G401 (cell line): ENCODE data around the gene NRCAM. TPM values are rescaled to one million over a fixed set of nuclear protein-coding genes. Genes with fewer than 3 reads are reported as not detected.

Experiments used
- DNase-seq: peaks from one replicate; pipeline ENCODE4 v3.0.0-alpha.2; 2015; ENCODE audit warnings: low spot score
- in situ Hi-C: cut with HindIII; loops from 2 replicates; pipeline ENCODE4 v1.10.0; 2016; ENCODE audit warnings: low sequenced_read_pairs, mixed read lengths
- total RNA-seq: library from RNA; depleted of rRNA; stranded (reverse); fragments of >200 nt; shearing (Covaris generic); gene quantifications from 2 replicates; pipeline ENCODE4 v1.2.3, GENCODE V29; 2014

NRCAM gene
- total RNA-seq, 1 experiment from 2014 or later, result not detected

DNA sequence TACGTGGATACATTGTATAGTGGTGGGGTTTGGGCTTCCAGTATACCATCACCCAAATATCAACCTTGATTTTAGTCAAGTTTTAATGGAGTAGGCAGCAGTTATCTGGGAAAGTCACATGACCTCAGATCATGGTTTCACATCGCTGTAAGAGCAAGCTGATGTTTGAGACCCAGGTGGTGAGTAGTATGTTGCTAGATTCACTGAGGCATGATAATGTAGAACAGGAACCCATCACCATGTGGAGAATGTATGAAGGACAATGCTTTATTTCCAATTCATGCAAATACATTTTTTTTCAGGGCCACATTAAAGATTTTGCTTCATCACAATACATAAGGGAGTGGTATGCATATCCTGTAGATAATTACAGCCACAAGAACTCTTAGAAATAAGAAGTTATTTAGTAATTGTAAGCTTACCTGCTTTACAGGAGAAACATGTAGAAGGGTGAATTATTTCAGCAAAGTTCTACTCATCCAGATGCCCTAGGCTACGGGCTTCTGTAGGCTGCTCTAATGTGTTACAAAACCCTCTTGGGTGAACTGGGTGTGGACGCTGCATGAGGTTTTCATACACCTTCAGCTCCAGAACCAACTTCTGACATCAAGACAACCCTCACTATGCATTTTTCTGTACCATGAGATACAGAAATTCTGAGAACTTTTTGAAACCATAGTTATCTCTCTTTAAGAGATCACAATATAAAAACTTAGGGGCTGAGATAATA is 298.5 kb downstream of the NRCAM start:
- in situ Hi-C loops, result no loop called here
- no peak for DNase-seq

DNA sequence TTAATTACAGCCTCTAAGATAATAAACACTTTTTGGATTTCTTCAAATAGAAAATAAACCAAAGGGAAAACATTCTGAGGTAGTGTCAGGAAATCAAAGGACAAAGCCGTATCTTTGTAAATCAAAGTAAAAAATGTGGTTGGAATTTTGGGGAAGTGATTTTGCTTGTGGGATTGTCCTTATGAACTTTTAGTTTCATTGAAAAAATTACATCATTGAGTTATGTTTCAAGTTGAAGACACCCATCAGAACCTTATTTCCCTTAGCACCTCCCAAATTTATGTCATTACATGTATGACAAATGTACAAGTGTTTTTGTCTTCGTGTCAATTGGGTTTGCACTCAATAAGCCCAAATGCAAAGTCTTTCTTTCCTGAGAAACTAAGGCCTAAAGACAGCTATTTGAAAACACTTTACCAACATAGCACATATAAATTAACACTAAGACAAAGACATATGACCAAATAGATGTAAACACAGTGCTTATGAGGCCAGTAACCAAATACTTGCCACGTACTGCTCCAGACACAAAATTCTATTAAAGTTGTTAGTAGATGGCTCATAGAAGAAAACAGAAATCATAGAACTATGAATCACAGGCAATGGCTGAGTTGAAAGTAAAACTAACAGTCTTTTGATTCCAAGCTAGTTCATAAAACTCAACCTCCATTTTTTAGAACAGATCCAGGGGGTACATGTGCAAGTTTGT is 299.2 kb downstream of the NRCAM start:
- DNase-seq, result no peak
- in situ Hi-C loops, result no loop called here

DNA sequence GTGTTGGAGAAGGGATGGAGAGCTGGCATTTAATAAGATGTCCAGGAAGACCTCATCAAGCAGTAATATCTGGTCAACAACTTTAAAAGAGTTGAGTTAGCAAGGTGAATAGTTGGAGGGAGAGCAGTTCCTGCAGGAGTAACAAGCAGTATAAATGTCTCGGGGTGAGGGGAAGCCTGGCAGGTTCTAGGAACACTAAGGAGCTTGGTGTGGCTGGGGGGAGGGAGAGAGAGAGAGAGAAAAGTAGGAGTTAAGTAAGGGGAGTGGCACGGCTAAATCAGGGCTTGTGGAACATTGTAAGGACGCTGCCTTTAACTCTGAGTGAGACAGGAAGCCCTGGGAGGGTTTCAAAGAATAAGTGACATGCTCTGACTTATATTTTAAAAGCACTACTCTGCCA is 304.0 kb downstream of the NRCAM start:
- in situ Hi-C loops, result no loop called here

DNA sequence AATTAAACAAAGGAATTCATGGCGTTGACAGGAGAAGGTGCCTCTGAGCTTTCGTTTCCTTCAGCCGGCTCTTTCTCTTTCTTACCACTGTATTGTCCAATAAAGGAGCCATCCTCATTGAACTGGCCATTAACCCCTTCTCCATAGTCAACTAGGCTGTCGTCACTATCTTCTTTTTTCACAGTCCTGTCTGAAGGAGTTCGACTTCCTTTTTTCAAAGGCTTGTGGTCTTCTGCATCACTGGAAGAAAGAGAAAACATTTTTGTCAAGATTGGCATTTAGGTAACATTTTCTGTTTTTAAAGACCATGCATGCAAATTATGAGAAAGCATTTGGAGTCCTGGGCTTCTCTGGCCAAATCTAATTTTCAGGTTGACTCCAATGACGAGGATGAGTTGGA is 306.3 kb downstream of the NRCAM start:
- in situ Hi-C loops, result no loop called here
- DNase-seq, result no peak

More for the DNA sequence above, 304.0 kb downstream of the NRCAM start:
- no peak for DNase-seq

DNA sequence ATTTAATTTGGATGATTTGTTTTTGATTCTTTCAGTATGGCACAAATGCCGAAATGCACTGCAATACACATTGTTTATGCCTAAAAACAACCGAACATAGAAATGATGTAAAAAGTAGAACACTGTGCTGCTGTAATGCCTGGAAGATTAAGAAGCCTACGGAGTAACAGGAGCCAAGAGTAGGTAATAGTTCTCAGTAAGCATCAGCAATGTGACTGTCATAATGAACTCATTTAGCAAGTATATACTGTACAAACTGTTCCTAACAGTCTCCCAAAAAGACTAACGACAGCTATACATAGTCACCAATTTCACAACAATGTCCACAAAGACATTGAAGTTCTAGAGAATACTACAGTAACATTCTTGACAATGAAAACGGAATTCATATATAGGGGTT is 307.1 kb downstream of the NRCAM start:
- DNase-seq, result no peak
- in situ Hi-C loops, result no loop called here

DNA sequence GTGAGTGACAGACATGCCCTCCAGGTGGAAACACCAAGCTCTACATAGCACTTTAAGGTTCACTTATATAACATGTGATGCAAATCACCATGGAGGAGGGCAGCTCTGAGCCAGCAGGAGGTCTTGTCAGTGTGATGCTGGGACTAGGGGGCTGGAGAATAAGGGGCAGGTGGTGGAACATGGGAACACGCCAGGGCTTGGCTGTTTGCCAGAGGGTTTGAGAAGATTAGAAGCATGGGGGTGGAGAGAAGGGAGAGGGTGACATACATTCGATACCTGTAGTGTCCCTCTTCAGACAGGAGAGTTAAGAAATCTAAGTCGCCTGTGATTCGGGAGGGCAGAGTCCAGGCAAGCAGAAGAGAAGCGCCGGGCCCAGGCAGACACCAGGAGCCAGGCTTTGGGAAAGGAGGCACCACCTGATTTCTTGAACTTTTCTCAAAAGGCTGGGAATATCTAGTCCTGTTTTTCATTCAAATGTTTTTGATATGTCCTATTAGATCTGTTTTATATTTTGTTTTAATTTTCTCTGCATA is 309.1 kb downstream of the NRCAM start:
- peak; percentile 35 for DNase-seq
- in situ Hi-C loops, result no loop called here

DNA sequence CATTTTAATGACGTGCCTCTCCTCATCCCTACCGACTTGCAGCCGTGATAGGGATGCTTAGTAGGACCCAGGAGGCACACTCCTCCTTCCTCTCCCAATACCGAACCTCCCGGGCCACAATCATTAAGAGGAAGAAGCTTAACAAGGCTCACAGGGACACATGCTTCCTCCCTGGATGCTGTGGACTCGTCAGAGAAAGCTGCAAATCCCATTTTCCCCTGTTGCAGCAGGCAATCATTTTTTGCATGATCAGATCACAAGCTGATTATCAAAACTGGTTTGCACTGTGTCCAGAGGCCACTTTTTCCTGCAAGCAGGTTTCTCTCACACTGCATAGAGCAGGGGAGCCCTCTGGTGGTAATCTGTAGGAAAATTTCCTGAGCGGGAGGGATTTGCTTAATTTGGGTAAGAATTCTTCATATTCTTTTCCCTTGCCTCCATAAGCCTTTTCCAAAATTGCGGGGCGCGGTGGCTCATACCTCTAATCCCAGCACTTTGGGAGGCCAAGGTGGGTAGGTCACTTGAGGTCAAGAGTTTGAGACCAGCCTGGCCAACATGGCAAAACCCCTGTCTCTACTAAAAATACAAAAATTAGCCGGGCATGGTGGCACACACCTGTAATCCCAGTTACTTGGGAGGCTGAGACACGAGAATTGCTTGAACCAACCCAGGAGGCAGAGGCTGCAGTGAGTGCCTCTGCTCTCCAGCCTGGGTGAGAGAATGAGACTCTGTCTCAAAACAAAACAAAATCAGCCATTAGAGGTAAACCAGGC is 310.0 kb downstream of the NRCAM start:
- DNase-seq, result peak; percentile 89
- in situ Hi-C loops, result no loop called here

DNA sequence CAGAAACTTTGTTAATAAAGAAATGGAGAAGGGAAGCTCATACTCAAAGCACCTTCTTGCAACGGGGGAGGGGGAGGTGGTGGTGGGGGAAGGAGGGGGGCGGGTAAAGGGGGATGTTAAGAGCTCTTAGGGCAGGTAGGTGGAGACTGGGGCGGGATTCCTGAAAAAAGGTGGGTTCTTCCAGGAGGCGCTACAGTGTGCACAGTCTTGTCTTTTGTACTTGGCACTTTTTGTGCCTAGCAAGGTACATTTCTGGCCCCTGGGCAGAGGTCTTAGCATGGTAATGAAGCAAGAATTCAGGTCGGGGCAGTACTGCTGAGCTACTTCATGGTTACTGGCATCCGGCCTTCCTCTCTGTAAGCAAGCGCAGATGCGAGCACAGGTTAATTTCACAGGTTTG is 310.8 kb downstream of the NRCAM start:
- in situ Hi-C loops, result no loop called here
- DNase-seq, result peak; percentile 19

DNA sequence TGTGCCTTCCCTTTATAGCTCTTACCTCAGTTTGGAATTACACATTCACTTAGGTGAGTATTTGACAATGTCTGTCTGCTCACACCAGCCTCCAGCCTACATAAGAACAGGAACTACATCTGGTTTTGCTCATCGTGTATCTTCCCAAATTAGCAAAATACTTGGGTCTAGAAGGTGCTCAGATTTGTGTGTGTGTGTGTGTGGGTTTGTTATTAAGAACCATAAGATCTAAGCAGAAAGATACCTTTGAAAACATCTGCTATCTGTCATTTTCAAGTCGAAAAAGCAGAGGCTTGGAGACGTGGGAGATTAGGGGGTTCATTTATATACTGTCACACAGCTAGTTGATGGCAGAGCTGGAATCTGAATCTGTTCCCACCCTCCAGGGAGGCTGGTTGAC is 311.3 kb downstream of the NRCAM start:
- in situ Hi-C loops, result no loop called here
- DNase-seq, result no peak

DNA sequence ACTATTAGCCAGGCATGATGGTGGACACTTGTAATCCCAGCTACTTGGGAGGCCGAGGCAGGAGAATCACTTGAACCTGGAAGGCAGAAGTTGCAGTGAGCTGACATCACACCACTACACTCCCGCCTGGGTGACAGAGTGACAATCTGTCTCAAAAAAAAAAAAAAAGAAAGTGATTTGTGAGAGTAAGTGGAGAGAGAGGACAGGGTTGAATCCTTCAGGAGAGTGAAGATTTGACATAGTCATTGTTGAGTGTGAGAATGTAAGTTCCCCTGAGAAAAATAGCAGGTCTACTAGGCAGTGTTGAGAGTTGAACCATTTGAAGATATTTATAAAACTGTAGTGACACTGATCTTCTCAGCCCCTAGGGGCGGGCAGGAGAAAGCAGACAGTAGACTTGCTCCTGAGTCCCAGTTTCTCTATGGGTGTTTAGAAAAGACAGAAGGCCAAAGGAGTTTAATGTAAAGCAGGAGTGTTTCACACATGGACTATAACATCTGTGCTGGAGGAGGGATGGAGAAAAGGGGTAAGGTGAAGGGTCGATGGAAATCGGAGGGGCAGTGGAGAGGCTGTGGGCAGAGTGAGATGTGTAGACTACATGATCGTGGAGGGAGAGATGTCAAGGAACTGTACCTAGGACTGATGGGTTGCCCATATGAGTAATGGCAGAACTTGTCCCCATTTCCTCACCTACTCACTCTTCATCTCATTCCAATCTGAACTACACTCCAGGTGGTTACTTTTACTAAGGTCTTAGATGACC is 312.4 kb downstream of the NRCAM start:
- no peak for DNase-seq
- in situ Hi-C loops, result no loop called here

DNA sequence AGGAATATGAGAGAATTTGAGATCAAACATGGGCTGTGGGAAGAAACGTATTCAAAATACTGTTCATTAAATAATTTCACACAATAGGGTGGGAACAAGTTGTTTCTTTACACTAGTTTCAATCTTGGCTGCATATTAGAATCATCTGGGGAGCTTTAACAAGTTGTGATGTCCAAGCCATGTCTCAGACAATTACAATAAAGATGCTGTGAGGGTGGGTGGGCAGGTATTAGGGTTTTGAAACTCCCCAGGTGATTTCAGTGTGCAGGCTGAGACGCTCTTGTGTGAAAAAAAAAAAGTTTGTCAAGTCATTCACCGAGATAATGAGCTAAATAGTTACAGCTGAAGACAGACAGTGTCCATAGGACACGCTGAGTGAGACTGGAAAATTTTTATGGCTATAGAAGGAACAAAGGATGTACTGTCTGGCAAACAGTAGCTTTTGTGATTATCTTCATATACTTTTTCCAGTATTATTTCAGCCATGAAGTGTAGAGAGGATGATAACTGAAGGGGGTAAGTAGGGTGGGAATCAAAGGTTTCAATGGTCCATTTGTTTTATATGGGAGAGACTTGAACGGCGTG is 313.5 kb downstream of the NRCAM start:
- DNase-seq, result no peak
- in situ Hi-C loops, result no loop called here

DNA sequence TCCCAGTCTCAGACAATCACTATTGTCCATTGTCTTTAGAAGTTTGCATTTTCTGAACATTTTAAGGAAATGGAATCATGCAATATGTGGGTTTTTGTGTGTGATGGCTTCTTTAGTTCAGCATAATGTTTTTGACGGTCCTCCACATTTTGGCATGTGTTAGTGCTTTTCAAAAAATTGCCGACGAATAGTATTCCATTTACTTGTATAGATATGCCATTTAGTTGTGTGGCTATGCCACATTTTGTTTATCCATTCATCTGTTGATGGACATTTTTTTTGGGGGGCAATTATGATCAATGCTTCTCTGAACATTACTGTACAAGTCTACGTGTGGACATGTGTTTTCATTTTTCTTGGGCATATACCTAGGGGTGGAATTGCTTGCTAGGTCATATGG is 314.1 kb downstream of the NRCAM start:
- no peak for DNase-seq
- in situ Hi-C loops, result no loop called here

DNA sequence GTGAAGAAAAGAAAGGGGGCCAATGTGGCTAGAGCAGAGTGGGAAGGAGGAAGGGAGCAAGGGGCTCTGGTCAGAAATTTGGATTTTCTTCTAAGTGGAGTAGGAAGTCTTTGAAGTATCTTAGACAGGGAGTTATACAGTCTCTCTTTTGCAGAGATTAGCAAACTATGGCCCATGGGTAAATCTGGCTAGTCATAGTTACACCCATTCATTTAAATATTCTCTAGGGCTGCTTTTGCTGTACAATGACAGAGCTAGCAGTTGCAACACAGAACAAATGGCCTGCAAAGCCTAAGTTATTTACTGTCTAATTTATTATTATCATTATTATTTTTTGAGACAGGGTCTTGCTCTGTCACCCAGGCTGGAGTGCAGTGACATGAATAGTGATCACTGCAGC is 315.6 kb downstream of the NRCAM start:
- in situ Hi-C loops, result no loop called here
- DNase-seq, result no peak

DNA sequence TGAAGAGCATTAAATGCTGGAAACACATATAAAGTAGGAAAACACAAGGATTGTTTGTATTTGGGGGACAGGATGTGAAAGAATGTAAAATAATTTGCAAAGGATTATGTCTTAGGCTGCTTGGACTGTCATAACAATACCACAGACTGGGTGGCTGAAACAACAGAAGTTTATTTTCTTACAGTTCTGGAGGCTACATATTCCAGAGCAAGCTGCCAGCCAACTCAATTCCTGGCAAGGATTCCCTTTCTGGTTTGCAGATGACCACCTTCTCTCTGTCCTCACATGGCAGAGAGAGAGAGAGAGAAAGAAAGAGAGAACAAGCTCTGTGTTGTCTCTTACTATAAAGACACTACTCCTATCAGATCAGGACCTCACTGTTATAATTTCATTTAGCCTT is 317.3 kb downstream of the NRCAM start:
- no peak for DNase-seq
- in situ Hi-C loops, result no loop called here

DNA sequence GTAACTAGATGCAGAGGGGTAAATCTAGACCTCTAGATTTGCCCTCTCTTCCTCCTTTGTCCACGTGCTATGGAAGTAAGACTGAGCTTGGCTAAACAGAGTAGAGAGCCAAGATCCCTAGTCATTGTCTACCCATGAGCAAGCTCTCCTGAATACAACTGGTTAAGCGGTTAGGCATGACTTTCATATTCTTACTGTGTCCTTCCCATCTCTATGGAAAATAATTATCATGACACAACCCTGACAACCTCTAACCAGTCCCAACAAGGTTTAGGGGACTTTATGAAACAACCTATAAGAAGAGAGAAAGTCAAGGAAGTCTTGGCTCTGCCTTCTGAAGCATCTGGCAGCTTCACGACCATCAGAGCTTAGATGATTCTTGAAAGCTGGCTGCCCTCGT is 318.2 kb downstream of the NRCAM start:
- in situ Hi-C loops, result no loop called here
- DNase-seq, result no peak

DNA sequence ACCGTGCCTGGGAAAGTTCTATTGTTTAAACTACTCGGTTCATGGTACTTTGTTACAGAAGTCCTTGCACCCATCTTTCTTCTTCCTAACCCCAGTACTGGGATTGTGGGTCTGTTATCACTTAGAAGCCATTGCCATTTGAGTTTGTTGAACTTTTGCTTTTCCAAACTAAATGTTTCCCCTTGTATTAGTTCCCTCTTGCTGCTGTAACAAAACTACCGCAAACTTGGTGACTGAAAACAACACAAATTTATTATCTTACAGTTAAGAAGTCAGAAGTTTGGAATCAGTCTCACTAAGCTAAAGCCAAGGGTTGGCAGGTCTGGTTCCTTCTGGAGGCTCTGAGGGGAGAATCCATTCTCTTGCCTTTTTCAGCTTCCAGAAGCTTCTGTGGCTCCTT is 319.2 kb downstream of the NRCAM start:
- DNase-seq, result no peak
- in situ Hi-C loops, result no loop called here

DNA sequence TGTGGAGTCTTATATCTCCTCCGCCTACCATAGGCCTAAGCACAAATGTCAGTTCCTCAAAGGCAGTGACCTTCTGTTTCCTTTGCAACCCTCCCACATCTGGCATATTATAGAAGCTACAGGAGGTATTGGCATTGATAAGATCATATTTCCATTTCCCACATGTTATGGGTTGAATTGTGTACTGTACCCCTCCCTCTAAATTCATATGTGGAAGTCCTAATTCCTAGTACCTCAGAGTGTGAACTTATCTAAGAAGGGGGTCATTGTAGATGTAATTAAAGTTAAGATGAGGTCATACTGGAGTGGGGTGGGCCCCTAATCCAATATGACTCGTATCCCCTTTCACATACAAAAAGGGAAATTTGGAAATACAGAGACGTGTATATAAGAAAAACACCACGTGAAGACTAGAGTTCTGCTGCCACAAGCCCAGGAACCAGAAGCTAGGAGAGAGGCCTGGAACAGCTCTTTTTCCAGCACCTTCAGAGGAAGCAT is 320.0 kb downstream of the NRCAM start:
- in situ Hi-C loops, result no loop called here
- no peak for DNase-seq

DNA sequence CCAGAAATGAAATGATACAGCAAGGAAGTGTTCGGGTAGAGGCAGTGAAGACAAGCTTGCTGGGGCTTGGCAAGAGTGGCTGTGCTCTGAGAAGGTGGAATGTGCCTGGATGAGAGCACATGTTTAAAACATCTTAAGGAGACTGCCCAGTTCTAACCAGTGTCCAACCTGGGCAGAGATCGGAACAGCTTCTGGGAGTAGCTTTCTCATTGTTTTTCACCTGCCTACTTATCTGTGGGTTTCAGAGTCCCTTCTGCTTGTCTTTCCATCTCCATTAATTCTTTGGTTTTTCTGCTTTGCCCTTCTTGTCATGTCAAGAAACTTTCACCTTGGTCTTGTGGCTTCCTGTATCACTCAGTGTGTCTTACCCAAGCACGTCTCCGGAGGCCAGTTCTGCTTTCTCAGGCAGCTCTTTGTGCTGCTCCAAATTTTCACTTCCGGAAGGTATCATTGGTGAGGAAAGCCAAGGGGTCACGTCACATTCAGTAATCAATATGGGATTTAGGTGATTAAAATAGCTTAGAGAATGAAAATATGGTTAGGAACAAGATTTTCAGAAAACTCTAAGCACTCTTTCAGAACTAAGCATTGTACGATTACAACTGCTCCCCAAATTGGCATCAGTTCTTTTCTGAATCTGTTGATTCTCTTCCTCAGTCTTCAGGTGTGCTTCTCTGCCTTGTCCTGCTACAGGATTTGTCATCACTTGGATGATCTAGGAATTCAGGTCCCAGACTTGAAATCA is 320.6 kb downstream of the NRCAM start:
- in situ Hi-C loops, result no loop called here

More for the DNA sequence above, 320.6 kb downstream of the NRCAM start:
- no peak for DNase-seq
